A549 (cell line): ENCODE data around the gene AQP10.

Experiments used
- BHLHE40 ChIP-seq: IDR thresholded peaks from 2 replicates; pipeline ENCODE4 v1.6.1; 2012; ENCODE audit warnings: low read depth, low read length, inconsistent platforms
- CHD2 ChIP-seq: fragments of 150-350 bp; IDR thresholded peaks from 2 replicates; pipeline ENCODE4 v1.6.1; 2014; ENCODE audit warnings: low read length; ENCODE audit not compliant: partially characterized antibody
- CTCF ChIP-seq: fragments of >200 bp; sonication (Bioruptor Twin); formaldehyde crosslinking; IDR thresholded peaks from 3 replicates; pipeline ENCODE4 v1.5.1; 2016
- EP300 ChIP-seq, 2 experiments: fragments of >200 bp; sonication (Bioruptor Twin); formaldehyde crosslinking; IDR thresholded peaks; 2 replicates in 1 of 2; 3 replicates in 1 of 2; pipeline ENCODE4 v1.6.1; 2016 to 2017
- HDAC2 ChIP-seq: fragments of 200-600 bp; sonication (generic); IDR thresholded peaks from 2 replicates; pipeline ENCODE4 v1.6.1; 2016
- HOXA7 ChIP-seq: fragments of 250-450 bp; sonication (Bioruptor Pico); IDR thresholded peaks from 2 replicates; pipeline ENCODE4 v1.5.0; 2020; ENCODE audit warnings: mild to moderate bottlenecking, moderate library complexity
- JUN ChIP-seq, 2 experiments: fragments of >200 bp; sonication (Bioruptor Twin); formaldehyde crosslinking; IDR thresholded peaks; 2 replicates in 1 of 2; 3 replicates in 1 of 2; pipeline ENCODE4 v1.6.1; 2016 to 2017
- MAX ChIP-seq: IDR thresholded peaks from 2 replicates; pipeline ENCODE4 v1.6.1; 2012
- NR3C1 ChIP-seq: fragments of >200 bp; sonication (Bioruptor Twin); formaldehyde crosslinking; IDR thresholded peaks from 3 replicates; pipeline ENCODE4 v1.6.1; 2017
- POLR2A ChIP-seq: IDR thresholded peaks from 2 replicates; pipeline ENCODE4 v1.6.1; 2012; ENCODE audit warnings: mild to moderate bottlenecking, low read length
- SREBF2 ChIP-seq: fragments of 450-650 bp; IDR thresholded peaks from 2 replicates; pipeline ENCODE4 v1.6.1; 2014; ENCODE audit warnings: mild to moderate bottlenecking, moderate library complexity
- ZC3H11A ChIP-seq: fragments of 450-650 bp; IDR thresholded peaks from 2 replicates; pipeline ENCODE4 v1.6.1; 2014; ENCODE audit warnings: antibody characterized with exemption, mild to moderate bottlenecking
- TF ChIP-seq, protein P1 (sequence below): fragments of 200-600 bp; sonication (generic); IDR thresholded peaks from 2 replicates; pipeline ENCODE4 v1.6.1; 2016; ENCODE audit warnings: antibody characterized with exemption, mild to moderate bottlenecking, moderate library complexity

GRCh38 chr1:154272217-154272998 lies 48.5 kb upstream of the AQP10 start, which contains the start of gene HAX1:
- no peak for TF ChIP-seq HOXA7
- no peak for TF ChIP-seq EP300 (IDR thresholded peaks at IDR 0.05)
- TF ChIP-seq SREBF2: no peak
- peak; percentile 69 to 74 for TF ChIP-seq JUN (IDR thresholded peaks at IDR 0.05)
- TF ChIP-seq CHD2: no peak
- peak; percentile 92 for TF ChIP-seq CTCF
- no peak for TF ChIP-seq HDAC2
- TF ChIP-seq MAX: peak; percentile 80
- TF ChIP-seq BHLHE40: no peak
- TF ChIP-seq, protein P1, sequence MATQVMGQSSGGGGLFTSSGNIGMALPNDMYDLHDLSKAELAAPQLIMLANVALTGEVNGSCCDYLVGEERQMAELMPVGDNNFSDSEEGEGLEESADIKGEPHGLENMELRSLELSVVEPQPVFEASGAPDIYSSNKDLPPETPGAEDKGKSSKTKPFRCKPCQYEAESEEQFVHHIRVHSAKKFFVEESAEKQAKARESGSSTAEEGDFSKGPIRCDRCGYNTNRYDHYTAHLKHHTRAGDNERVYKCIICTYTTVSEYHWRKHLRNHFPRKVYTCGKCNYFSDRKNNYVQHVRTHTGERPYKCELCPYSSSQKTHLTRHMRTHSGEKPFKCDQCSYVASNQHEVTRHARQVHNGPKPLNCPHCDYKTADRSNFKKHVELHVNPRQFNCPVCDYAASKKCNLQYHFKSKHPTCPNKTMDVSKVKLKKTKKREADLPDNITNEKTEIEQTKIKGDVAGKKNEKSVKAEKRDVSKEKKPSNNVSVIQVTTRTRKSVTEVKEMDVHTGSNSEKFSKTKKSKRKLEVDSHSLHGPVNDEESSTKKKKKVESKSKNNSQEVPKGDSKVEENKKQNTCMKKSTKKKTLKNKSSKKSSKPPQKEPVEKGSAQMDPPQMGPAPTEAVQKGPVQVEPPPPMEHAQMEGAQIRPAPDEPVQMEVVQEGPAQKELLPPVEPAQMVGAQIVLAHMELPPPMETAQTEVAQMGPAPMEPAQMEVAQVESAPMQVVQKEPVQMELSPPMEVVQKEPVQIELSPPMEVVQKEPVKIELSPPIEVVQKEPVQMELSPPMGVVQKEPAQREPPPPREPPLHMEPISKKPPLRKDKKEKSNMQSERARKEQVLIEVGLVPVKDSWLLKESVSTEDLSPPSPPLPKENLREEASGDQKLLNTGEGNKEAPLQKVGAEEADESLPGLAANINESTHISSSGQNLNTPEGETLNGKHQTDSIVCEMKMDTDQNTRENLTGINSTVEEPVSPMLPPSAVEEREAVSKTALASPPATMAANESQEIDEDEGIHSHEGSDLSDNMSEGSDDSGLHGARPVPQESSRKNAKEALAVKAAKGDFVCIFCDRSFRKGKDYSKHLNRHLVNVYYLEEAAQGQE: no peak
- peak; percentile 61 for TF ChIP-seq POLR2A
- no peak for TF ChIP-seq ZC3H11A
- no peak for TF ChIP-seq NR3C1
